ENCODE measurements around the gene AGBL5.

Gene AGBL5

GRCh38 chr2:27050996-27051901 is at the start of gene AGBL5:
AGBL5 (plus strand) TSS chr2:27051668; CDS start chr2:27052959, 1,291 bp downstream.
- peaks cover 22% of the 10 kb centered on the region for H3K36me3 ChIP-seq (ENCODE audit: insufficient read depth, low read length)
- peak within 1 kb of the TSS; percentile 81 for H3K9ac ChIP-seq (ENCODE audit: insufficient read length)
- peak within 1 kb of the TSS; percentile 95 for H3K4me3 ChIP-seq
- TF ChIP-seq FOXP2 (optimal IDR thresholded peaks at IDR 0.05; ENCODE audit: control extremely low read depth, extremely low read length, insufficient read depth) (no peak), EZH2 (IDR thresholded peaks at IDR 0.05) (no peak), POLR2AphosphoS5 (IDR thresholded peaks at IDR 0.05; ENCODE audit: borderline replicate concordance, low read depth, low read length) (peak; percentile 80)
- peak; percentile 93 for DNase-seq (ENCODE audit: low read depth, low spot score)
- peak within 1 kb of the TSS; percentile 97 for H3K27ac ChIP-seq
- no peaks in the 10 kb centered on the region for H3K9me3 ChIP-seq (ENCODE audit: low read depth, low read length)

- Histone ChIP-seq H3K9me3 (ENCODE audit: low read depth, low read length) (no peaks in the 10 kb centered on the region), H3K27ac (no peak overlapping the region), H3K4me3 (no peak overlapping the region), H3K9ac (ENCODE audit: insufficient read length) (no peak overlapping the region), H3K36me3 (ENCODE audit: insufficient read depth, low read length) (no peaks in the 10 kb centered on the region)
- TF ChIP-seq EZH2 (IDR thresholded peaks at IDR 0.05) (no peak), POLR2AphosphoS5 (IDR thresholded peaks at IDR 0.05; ENCODE audit: borderline replicate concordance, low read depth, low read length) (no peak), FOXP2 (optimal IDR thresholded peaks at IDR 0.05; ENCODE audit: control extremely low read depth, extremely low read length, insufficient read depth) (no peak)
- no peak for DNase-seq (ENCODE audit: low read depth, low spot score)
Observed at GRCh38 chr2:27001950-27002349, 49.5 kb upstream of the AGBL5 start.

GRCh38 chr2:27003007-27003406 is 48.5 kb upstream of the AGBL5 start:
- TF ChIP-seq EZH2 (IDR thresholded peaks at IDR 0.05) (no peak), FOXP2 (optimal IDR thresholded peaks at IDR 0.05; ENCODE audit: control extremely low read depth, extremely low read length, insufficient read depth) (no peak), POLR2AphosphoS5 (IDR thresholded peaks at IDR 0.05; ENCODE audit: borderline replicate concordance, low read depth, low read length) (no peak)

GRCh38 chr2:27003857-27004256 is 47.6 kb upstream of the AGBL5 start:
- Histone ChIP-seq H3K9ac (ENCODE audit: insufficient read length) (no peak overlapping the region), H3K9me3 (ENCODE audit: low read depth, low read length) (no peaks in the 10 kb centered on the region), H3K4me3 (no peak overlapping the region), H3K36me3 (ENCODE audit: insufficient read depth, low read length) (no peaks in the 10 kb centered on the region), H3K27ac (no peak overlapping the region)
- TF ChIP-seq FOXP2 (optimal IDR thresholded peaks at IDR 0.05; ENCODE audit: control extremely low read depth, extremely low read length, insufficient read depth) (no peak), EZH2 (IDR thresholded peaks at IDR 0.05) (no peak), POLR2AphosphoS5 (IDR thresholded peaks at IDR 0.05; ENCODE audit: borderline replicate concordance, low read depth, low read length) (no peak)
- no peak for DNase-seq (ENCODE audit: low read depth, low spot score)

More at GRCh38 chr2:27003007-27003406, 48.5 kb upstream of the AGBL5 start:
- no peak overlapping the region for H3K4me3 ChIP-seq
- H3K27ac ChIP-seq = no peak overlapping the region
- no peak overlapping the region for H3K9ac ChIP-seq (ENCODE audit: insufficient read length)
- H3K9me3 ChIP-seq (ENCODE audit: low read depth, low read length) = no peaks in the 10 kb centered on the region
- H3K36me3 ChIP-seq (ENCODE audit: insufficient read depth, low read length) = no peaks in the 10 kb centered on the region
- DNase-seq (ENCODE audit: low read depth, low spot score) = no peak

- H3K9me3 ChIP-seq (ENCODE audit: low read depth, low read length) = no peaks in the 10 kb centered on the region
- H3K27ac ChIP-seq = no peak overlapping the region
- no peak overlapping the region for H3K9ac ChIP-seq (ENCODE audit: insufficient read length)
- H3K4me3 ChIP-seq = no peak overlapping the region
- no peak for DNase-seq (ENCODE audit: low read depth, low spot score)
- no peak for TF ChIP-seq FOXP2 (optimal IDR thresholded peaks at IDR 0.05; ENCODE audit: control extremely low read depth, extremely low read length, insufficient read depth)
- TF ChIP-seq POLR2AphosphoS5 (IDR thresholded peaks at IDR 0.05; ENCODE audit: borderline replicate concordance, low read depth, low read length) = no peak
- TF ChIP-seq EZH2 (IDR thresholded peaks at IDR 0.05) = no peak
- H3K36me3 ChIP-seq (ENCODE audit: insufficient read depth, low read length) = no peaks in the 10 kb centered on the region
Observed at GRCh38 chr2:27006602-27007415, 44.7 kb upstream of the AGBL5 start.

- H3K27ac ChIP-seq = no peak overlapping the region
- TF ChIP-seq EZH2 (IDR thresholded peaks at IDR 0.05) = no peak
- TF ChIP-seq POLR2AphosphoS5 (IDR thresholded peaks at IDR 0.05; ENCODE audit: borderline replicate concordance, low read depth, low read length) = no peak
- TF ChIP-seq FOXP2 (optimal IDR thresholded peaks at IDR 0.05; ENCODE audit: control extremely low read depth, extremely low read length, insufficient read depth) = no peak
- H3K4me3 ChIP-seq = no peak overlapping the region
Observed at GRCh38 chr2:27007416-27008374, 43.8 kb upstream of the AGBL5 start.

GRCh38 chr2:27008678-27009077 is 42.8 kb upstream of the AGBL5 start:
- no peaks in the 10 kb centered on the region for H3K36me3 ChIP-seq (ENCODE audit: insufficient read depth, low read length)
- no peaks in the 10 kb centered on the region for H3K9me3 ChIP-seq (ENCODE audit: low read depth, low read length)
- no peak overlapping the region for H3K9ac ChIP-seq (ENCODE audit: insufficient read length)
- no peak for DNase-seq (ENCODE audit: low read depth, low spot score)
- no peak for TF ChIP-seq POLR2AphosphoS5 (IDR thresholded peaks at IDR 0.05; ENCODE audit: borderline replicate concordance, low read depth, low read length)
- no peak for TF ChIP-seq EZH2 (IDR thresholded peaks at IDR 0.05)
- no peak for TF ChIP-seq FOXP2 (optimal IDR thresholded peaks at IDR 0.05; ENCODE audit: control extremely low read depth, extremely low read length, insufficient read depth)
- no peak overlapping the region for H3K4me3 ChIP-seq
- H3K27ac ChIP-seq = no peak overlapping the region

More at GRCh38 chr2:27007416-27008374, 43.8 kb upstream of the AGBL5 start:
- no peak for DNase-seq (ENCODE audit: low read depth, low spot score)
- H3K9ac ChIP-seq (ENCODE audit: insufficient read length) = no peak overlapping the region
- no peaks in the 10 kb centered on the region for H3K9me3 ChIP-seq (ENCODE audit: low read depth, low read length)
- H3K36me3 ChIP-seq (ENCODE audit: insufficient read depth, low read length) = no peaks in the 10 kb centered on the region

All from SK-N-MC (cell line).